OCI-LY1 (cell line): ENCODE data around the gene MRC2.

Source experiments
- EZH2 ChIP-seq: fragments of 200-600 bp; sonication (generic), shearing (Covaris generic); IDR thresholded peaks from 2 replicates; pipeline ENCODE4 v1.8.0; 2017; ENCODE audit warnings: borderline replicate concordance, mixed run types, mild to moderate bottlenecking, antibody characterized with exemption, low read length, moderate library complexity, mixed read lengths
- TF ChIP-seq, protein P1 (sequence below): fragments of 200-600 bp; sonication (generic), shearing (Covaris generic); IDR thresholded peaks from 2 replicates; pipeline ENCODE4 v1.5.1; 2017; ENCODE audit warnings: mild to moderate bottlenecking, antibody characterized with exemption, low read length, moderate library complexity, mixed read lengths

- no peak for TF ChIP-seq EZH2
- TF ChIP-seq, protein P1, sequence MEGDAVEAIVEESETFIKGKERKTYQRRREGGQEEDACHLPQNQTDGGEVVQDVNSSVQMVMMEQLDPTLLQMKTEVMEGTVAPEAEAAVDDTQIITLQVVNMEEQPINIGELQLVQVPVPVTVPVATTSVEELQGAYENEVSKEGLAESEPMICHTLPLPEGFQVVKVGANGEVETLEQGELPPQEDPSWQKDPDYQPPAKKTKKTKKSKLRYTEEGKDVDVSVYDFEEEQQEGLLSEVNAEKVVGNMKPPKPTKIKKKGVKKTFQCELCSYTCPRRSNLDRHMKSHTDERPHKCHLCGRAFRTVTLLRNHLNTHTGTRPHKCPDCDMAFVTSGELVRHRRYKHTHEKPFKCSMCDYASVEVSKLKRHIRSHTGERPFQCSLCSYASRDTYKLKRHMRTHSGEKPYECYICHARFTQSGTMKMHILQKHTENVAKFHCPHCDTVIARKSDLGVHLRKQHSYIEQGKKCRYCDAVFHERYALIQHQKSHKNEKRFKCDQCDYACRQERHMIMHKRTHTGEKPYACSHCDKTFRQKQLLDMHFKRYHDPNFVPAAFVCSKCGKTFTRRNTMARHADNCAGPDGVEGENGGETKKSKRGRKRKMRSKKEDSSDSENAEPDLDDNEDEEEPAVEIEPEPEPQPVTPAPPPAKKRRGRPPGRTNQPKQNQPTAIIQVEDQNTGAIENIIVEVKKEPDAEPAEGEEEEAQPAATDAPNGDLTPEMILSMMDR: no peak
These were observed 88.5 kb downstream of the MRC2 start for GRCh38 chr17:62715882-62716390.
